GM19025 (cell line): ENCODE measurements around the gene FRG2.
"Not testable (repeated sequence)": the region's sequence is repeated elsewhere in the genome, so short reads cannot be mapped to it uniquely, and the experiment has no call there.

Experiments used
- ATAC-seq: cut with Tn5 transposase; IDR thresholded peaks from one replicate; pipeline ENCODE4 v1.9.1; 2021; ENCODE audit warnings: mild to moderate bottlenecking, low read depth, moderate library complexity; ENCODE audit not compliant: unreplicated experiment

The FRG2 gene

GRCh38 chr4:190016369-190017289 is 10.4 kb downstream of the FRG2 start:
- no peak for ATAC-seq

- no peak for ATAC-seq
Observed at GRCh38 chr4:190015538-190016368, 11.3 kb downstream of the FRG2 start.

GRCh38 chr4:190014771-190015537 is 12.1 kb downstream of the FRG2 start:
- ATAC-seq: peak; percentile 67

GRCh38 chr4:189989941-189990340 is 37.1 kb downstream of the FRG2 start:
- ATAC-seq: not testable (repeated sequence)

GRCh38 chr4:189988877-189989431 is 38.1 kb downstream of the FRG2 start:
- no peak for ATAC-seq

GRCh38 chr4:189985651-189986243 is 41.3 kb downstream of the FRG2 start:
- not testable (repeated sequence) for ATAC-seq

- ATAC-seq: not testable (repeated sequence)
Observed at GRCh38 chr4:189984661-189985060, 42.4 kb downstream of the FRG2 start.

GRCh38 chr4:189983916-189984526 is 43.0 kb downstream of the FRG2 start:
- ATAC-seq: not testable (repeated sequence)

- no peak for ATAC-seq
Observed at GRCh38 chr4:189981970-189982369, 45.1 kb downstream of the FRG2 start.

GRCh38 chr4:189980292-189980691 is 46.8 kb downstream of the FRG2 start:
- ATAC-seq: not testable (repeated sequence)

- no peak for ATAC-seq
Observed at GRCh38 chr4:189979196-189980047, 47.6 kb downstream of the FRG2 start.
